ENCODE results near the gene ANXA4.
"Not testable (repeated sequence)": the region's sequence is repeated elsewhere in the genome, so short reads cannot be mapped to it uniquely, and the experiment has no call there.

Gene ANXA4

DNA sequence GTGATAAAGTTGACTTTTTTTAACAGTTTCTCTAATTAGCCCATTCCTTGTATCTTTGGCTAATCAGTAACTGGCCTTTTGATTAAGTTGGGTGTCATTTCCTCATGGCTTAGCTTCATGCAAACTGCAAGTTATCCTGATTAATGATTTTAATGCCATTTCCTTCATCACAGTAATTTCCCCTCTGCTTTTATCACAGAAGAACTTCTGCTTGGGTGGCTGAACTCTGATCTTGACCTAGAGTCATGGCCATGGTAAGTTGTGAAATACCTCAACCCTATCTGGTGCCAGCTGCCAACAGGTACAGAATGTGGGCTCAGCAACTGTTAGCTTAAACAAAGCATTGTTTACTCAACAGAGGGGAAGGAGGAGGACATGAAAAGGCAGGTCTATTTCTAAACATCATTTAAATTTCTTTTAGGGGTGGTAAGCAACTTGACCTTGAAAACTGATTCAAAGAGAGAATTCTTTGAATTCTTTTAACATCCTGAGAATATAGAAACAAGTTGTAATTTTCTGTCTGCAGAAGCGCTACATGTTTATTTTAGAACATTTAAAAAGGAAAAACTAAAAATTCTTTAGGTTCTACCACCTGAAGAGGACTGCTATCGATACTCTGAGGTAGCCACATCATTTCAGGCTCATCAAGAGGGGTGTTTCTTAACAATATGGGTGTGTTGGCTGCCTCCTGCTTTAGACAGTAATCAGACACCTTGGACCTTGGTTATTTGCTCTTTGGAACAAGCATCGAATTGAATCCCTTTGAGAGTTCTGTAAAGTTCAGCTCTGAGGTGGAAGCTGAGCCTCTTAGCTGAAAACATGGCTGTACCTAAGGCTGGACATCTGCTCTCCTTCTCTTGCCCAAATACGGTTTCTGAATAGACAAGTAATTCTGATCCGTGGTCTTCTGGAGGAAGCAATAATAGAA, 39.7 kb downstream of the ANXA4 start:
- no peak for DNase-seq

DNA sequence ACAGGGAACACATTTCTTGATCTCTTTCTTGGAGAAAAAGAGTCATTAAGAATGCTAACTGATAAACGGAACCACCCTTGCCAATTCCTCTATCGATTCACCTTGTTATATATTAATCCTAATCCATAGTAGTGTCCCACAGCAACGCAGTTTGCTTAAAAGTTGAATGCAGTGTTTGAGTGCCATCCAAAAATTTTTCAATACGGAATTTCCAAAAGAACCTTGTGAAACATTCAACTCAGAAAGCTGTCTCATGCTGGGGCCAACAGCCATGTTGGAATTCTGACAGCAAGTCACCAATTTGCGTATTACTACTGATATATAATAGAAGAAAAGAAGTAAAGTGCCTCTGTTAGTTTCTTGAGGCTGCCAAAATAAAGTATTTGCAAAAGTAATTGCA, 42.3 kb downstream of the ANXA4 start:
- DNase-seq, result no peak

DNA sequence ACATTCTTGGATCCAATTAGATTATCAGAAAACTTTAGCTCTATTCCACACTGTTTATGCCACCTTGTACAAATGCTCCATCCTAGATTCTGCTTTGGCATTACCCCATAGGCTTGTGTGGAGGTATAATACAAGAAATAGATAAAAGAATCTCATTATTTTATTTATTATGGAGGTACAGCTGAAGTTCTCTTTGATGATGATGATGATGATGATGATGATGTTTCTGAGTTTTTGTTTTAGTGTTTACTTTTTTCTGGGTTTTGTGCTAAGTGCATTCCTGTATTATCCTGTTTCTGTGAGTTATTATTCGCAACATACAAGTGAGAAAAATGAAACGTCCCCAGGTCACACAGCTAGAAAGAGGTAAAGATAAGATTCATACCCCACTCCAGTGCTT, 43.4 kb downstream of the ANXA4 start:
- DNase-seq, result no peak

DNA sequence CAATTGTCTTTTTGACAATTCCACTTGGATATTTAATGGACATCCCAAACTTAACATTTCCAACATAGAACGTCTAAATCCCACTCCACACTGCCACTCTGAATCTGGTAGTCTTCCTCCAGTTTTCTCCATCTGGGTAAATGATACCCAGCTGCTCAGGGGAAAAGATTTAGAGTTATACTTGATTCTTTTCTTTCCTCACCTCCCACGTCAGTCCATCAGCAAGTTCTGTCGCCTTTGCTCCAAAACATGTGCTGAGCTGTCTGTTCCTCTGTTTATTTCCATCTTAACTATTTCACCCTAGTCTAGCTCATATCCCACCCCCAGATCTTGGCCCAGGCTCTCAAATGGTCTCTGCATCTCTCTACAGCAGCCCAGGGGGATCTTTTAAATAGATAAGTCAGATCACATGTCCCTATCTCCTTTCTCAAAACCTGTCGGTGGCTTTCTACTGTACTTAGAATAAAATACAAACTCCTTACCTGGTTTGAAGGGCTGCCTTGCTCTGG, 44.2 kb downstream of the ANXA4 start:
- no peak for DNase-seq

DNA sequence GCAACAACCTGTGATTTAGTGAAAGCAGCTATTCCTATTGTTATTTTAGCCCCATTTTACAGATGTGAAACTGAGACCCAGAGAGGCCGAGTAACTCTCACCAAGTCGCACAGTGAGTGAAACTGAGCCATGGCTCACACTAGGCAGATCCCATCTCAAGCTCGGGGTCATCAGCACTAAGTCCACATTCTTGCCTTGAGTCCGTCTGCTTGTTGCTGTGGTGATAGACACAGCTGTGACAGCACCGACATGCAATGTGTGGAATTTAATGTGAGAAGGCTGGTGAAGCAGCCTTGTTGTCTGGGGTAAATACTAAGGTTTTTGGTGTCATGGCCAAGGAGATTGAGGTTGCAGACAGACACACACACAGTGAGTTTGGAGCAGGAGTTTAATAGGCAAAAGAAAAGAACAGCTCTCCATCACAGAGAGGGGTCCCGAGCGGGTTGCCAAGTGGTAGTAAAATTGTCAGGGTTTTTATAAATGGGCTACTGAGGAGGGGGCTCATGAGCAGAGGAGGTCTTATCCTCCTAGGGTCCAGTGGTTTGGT, 47.3 kb downstream of the ANXA4 start:
- no peak for DNase-seq

DNA sequence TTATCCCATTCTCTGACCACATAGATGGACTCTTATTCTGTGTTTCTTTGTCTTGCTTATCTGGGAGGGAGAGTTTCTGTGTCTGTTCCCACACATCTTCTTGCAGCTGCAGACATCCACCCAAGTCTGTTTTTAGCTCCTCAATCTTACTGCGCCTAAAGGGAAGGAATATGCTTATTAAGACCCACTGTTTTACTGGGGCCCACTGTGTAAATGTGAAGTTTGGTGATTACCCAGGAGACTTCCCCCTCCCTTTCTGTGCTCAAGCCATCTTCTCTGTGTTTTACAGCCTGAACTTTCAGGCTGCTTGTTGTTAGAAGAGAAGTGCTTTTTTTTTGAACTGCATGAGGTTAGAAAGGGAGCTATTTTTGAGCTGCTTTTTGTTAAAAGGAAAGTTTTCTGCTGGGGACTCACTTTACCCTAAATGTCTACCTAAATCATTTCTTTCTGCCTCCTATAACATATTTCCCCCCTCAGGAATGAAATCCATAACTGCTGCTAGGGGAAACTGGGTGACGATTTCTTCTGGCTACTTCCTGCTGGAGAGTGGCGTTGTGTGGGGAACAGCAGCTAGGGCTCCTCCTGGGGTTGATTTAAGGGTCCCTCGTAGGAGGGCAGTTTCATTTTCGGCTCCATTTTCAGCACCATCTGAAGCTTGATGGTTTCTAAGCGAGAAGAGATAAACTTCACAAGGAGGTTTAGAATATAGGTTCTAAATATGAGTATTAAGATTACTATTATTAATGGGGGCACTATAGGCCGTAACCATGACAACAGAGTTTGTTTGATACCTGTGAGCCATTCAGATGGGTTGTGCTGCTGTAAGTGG, 48.1 kb downstream of the ANXA4 start:
- DNase-seq, result no peak

DNA sequence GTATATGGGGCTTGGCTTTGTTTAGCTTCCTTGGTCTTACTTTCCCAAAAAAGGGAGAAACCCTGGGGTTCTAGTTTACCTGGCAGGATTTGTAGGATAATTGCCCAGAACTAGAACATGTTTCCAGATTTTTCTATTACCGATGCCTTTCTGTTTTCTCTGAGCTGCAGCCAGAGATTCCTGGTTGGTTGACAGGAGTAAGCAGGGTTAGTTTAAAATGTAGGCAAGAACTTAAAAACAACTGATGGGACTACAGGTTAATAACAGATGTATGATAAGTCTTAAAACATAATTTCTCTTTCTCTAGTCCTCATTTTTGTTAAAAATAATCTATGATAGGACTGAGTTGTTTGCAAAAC, 48.6 kb downstream of the ANXA4 start:
- no peak for DNase-seq

DNA sequence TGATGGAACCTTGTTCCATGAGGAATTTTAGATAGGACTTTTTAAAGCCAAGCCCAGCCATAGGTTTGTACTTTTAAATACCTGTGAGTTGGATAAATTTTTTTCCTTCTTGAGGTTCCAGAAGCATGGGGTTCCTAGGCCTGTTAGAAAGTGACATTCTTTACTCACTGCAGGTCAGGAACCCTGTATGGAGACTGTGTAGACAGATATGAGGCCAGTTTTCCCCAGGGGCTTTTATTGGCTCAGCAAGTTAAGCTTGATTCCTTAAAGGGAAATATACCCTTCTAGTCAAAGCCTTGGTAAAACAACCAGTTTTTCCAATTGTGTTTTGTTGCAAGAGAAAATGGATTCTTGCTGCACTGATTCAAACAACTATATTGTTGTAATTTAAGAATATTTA, 49.1 kb downstream of the ANXA4 start:
- DNase-seq, result no peak

DNA sequence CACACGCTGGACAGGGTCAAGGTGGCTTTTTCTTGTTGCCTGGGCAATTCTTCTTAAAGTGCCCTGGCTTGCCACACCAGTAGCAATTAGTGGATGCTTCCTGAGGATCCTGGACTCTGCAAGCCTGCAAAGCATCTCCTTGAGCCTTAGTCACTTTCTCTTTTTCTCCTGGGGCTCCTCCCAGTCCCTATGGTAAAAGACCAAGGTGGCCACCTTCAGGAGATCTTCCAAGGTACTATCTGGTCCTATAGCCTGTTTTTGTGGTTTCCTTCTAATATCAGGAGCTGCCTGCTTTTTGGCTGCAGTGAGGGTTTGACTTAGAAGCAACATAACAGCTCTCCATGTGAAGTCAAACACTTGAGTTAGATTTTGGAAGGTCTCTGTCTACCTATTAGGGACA, 54.2 kb downstream of the ANXA4 start:
- DNase-seq, result no peak

DNA sequence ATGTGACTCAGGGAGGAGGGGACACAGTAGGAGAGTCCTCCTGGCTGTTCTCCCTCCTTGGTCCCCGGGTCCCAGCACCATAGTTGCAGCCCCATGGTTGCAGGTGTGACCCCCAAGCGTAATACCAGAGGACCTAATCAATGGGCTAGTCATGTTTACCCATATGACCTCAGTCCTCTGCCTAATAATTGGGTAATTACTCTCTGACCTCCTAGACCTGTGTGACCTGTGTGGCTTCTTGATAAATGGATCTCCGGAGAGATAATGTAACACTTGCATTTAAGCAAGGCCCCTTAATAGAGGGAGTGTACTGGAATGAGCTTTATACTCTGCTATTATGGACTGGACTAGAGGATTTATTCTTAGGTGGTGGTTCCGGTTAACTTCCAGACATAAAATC, 55.3 kb downstream of the ANXA4 start:
- DNase-seq, result no peak

DNA sequence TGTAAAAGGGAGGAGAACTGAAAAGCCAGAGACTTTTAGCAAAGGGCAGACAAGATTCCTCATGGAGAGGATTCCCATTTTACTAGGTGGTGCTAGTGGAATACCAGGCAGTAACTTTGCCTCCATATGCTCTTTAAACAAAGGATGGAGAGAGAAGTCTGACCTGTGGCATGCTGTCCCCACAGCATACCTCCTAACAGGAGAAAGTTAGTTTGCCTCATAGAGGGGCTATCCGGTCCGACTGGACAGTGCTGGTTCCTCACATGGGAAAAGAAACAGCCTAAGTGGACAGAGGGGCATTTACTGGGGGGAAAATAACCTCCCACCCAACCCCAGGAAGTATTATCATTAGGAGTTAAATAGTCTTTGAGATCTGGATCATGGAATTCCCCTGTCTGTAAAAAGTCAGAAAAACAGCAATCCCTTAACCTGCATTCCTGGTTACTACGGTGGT, 55.9 kb downstream of the ANXA4 start:
- DNase-seq, result no peak

DNA sequence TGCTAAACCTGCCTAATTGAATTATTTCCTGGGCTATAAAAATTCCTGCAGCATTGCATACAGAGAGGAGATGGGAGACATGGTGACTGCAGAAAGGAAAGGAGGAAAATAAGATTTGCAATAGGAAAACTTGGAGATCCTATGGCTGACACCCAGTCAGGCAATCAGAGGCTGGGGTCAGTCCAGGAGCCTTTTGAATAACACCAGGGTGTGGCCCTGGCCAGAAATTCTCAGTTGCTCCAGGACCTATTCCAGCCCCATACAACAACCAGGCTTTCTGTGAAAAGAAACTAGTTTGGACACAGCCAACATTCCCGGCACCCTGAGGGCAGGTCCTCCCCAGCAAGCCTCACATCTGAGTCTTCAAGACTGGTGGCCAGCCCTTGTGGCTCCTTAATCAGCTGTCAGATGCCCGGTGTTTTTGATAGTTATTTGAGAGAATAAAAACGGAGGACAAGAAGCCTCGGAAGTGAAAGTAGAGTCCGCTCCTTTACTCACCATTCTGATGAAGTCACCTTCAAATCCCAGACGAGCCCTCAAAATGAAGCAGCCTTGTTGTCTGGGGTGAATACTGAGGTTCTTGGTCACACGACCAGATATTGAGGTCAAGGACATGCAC, 56.5 kb downstream of the ANXA4 start:
- no peak for DNase-seq

DNA sequence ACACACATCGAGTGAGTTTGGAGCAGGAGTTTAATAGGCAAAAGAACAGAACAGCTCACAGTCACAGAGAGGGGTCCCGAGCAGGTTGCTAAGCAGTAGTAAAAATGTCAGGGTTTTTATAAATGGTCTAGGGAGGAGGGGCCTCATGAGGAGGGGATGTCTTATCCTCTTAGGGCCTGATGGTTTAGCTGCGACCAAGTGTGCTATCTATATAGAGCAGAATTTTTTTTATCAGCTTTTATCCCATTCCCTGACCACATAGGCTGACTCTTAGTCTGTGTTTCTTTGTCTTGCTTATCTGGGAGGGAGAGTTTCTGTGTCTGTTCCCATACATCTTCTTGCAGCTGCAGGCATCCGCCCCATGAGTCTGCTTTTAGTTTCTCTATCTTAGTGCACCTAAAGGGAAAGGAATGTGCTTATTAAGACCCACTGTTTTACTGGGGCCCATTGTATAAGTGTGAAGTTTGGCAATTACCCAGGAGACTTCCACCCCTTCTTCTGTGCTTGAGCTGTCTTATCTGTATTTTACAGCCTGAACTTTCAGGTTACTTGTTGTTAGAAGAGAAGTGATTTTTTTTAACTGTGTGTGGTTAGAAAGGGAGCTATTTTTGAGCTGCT, 57.1 kb downstream of the ANXA4 start:
- DNase-seq, result no peak

DNA sequence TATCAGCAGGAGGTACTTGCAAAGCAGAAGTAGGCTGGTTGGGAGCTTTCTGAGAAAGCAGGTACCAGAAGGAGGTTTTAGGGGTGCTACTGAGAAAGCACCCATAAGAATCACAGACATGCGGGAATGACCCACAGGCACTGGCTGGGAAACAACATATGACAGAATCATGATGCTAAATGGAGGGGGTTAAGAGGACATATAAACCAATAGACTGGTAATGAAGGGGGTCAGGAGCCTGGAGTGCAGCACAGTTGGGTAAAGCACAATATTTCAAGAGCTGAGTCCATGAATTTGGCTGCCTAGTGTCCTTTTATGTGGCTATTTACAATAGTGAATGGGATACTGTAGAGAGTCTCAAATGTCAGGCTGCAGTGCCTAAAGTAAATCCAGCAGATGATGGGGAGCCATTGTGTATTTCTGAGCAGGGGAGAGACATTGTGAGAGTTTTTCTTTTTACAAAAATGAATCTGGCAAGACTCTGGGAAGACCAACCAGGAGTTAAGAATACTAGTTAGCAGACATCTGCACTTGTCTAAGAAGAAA, 59.9 kb downstream of the ANXA4 start:
- no peak for DNase-seq

DNA sequence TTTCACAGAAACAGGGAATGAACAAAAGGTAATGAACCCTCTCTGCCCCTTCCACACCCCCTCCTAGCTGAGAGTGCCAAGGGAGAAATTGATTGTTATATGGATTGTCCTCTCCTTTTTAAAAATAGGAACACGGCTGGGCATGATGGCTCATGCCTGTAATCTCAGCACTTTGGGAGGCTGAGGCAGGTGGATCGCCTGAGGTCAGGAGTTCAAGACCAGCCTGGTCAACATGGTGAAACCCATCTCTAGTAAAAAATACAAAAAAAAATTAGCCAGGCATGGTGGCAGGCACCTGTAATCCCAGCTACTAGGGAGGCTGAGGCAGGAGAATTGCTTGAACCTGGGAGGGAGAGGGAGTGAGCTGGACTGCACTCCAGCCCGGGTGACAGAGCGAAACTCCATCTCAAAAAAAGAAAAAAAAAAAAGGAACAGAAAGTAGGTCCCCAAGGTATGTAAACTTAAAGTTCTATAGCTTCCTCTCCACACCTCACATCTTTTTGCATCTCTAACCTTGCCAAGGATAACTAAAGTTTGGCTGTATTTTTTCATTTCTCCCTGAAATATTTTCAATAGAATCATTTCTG, 60.9 kb downstream of the ANXA4 start:
- DNase-seq, result not testable (repeated sequence)

DNA sequence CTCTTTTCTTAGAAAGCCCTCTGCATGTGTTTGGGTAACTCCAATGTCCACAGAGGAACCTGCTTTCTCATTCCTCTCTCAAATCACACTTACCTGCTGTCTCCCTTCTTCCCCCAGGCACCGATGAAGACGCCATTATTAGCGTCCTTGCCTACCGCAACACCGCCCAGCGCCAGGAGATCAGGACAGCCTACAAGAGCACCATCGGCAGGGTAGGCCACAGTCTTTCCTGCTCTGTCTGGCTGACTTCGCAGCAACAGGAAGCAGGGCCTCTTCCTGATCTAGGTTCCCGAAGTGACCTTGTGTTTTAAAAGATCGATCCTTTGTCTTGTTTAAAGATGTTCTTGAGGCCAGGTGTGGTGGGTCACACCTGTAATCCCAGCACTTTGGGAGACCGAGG, 62.5 kb downstream of the ANXA4 start:
- DNase-seq, result no peak

DNA sequence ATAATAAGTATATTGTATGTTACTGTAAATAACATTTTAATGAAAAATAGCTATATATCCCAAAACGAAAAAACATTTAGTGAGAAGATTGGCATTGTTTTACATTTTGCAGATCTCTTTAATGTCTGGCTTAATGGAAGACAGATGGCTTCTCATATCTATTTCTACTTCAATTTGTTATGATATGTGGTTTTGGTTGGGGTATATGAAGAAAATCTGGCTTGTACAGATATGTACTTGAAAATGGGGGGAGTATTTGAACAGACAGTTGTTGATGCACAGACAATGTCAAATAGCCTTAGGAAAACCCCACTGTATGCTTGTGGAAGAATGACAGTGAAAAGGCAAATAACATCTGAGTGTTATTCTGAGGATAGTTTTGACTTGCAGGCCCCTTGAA, 64.0 kb downstream of the ANXA4 start:
- DNase-seq, result no peak

DNA sequence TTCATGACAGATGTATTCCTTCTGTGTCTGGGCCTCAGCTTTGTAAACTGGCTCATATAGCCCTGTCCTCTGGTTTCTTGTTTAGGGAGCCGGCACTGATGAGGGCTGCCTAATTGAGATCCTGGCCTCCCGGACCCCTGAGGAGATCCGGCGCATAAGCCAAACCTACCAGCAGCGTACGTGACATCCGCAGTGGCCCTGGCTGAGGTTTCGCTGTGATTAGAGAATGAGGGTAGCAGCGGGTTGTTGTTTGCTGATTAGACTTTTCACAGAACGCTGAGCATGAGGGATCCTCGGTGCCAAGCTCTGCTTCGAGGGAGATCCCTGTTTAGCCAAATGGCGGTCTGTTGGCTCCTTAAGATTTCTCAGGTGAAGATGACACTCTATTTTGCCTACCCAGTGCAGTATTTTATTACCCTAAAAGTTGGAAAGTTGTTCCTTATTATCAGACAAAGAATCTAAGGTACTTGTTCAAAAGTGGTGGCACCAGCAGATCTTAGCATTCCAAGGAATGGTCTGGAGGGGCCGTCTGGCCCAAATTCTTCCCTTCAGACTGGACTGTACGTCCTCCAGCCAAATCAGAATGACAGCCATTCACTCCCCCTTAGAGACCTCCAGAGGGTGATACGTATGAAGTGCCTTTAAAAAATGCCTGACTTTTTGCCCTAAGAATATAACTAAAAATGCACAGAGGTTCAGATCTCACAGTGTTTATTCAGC, 66.0 kb downstream of the ANXA4 start:
- DNase-seq, result no peak

DNA sequence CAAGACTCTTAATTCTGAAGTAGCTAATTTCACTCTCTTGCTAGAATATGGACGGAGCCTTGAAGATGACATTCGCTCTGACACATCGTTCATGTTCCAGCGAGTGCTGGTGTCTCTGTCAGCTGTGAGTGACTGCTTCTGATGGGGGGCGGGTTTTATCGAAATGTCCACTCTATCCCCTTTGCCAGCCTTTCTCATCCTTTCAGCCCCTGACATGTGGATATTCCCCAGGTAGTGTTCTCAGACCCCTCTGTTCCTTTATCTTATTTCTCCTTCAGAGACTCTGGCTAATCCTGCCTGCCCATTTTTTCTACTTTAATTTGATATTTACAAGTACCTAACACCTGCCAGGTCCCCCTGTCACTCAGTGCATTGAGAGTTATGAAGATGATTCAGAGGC, 68.6 kb downstream of the ANXA4 start:
- no peak for DNase-seq

DNA sequence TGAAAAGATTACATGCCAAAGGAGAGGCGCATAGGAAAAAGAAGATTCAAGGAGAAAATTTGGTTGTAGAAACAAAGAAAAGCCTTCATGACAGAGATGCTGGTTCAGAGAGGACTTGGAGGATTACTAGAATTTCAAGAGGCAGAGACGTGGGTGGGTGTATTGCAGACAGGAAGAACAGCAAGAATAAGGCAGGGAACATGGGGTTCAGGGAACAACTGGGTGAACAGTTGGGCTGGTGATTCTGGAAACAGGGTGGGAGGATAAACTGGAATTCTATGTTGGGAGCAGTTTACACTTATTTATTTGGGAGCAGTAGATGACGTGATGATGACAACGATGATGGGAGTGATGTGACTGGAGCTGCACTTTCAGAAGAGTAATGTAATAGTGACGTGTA, 69.1 kb downstream of the ANXA4 start:
- no peak for DNase-seq

DNA sequence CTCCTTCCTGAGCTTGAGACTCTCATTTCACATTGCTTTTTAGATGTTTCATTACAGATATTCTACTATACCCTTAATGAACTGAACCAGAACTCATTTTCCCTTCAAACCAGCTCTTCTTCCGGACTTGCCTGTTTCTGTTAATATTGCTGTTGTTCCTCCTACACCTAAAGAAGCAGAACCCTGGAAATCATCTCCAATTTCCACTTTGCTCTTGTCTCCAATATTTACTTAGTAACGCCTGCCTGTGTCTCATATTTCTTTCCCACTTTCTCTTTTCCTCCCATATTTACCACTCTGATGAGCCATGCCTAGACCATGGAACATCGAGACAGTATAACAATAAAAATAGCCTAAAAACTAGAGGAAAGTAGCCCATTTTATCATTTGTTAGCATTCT, 69.7 kb downstream of the ANXA4 start:
- no peak for DNase-seq
